H1 (cell line): ENCODE data around the gene HAVCR1. TPM values are rescaled to one million over a fixed set of nuclear protein-coding genes. Genes with fewer than 3 reads are reported as not detected.

Experiments
- CTCF ChIA-PET: fragments of 300-600 bp; sonication (Branson Sonifier 250); formaldehyde crosslinking; loops from one replicate; lab custom pipeline; 2021; ENCODE audit not compliant: partially characterized antibody; lab: Charles Lee
- POLR2A ChIA-PET: fragments of 300-600 bp; sonication (Branson Sonifier 250); formaldehyde crosslinking; loops from one replicate; lab custom pipeline; 2021; ENCODE audit warnings: inconsistent platforms; ENCODE audit not compliant: partially characterized antibody; lab: Charles Lee
- DNase-seq, 2 experiments: peaks; one replicate each; pipeline versions ENCODE4 v3.0.0 to v3.0.0-alpha.2; 2010 to 2022; ENCODE audit warnings: low spot score in 2 of 2, low read depth in 1 of 2, mixed read lengths in 1 of 2
- FAIRE-seq: peaks from 2 replicates; lab custom pipeline; 2011; peaks lifted over from hg19 to GRCh38; lab: Jason Lieb, UNC
- H2AFZ ChIP-seq: 2 replicates; pipeline ENCODE4 v1.8.1; 2012; ENCODE audit warnings: low read length, inconsistent platforms
- H2AK5ac ChIP-seq: 2 replicates; pipeline ENCODE4 v1.6.1; 2013; ENCODE audit warnings: low read depth, low read length
- H2BK120ac ChIP-seq: replicated peaks from 2 replicates; pipeline ENCODE3; 2013; ENCODE audit warnings: low read depth, low read length, inconsistent platforms
- H2BK12ac ChIP-seq: 2 replicates; pipeline ENCODE4 v1.6.1; 2013; ENCODE audit warnings: low read depth, low read length
- H2BK15ac ChIP-seq: 2 replicates; pipeline ENCODE4 v1.6.1; 2013; ENCODE audit warnings: low read length
- H2BK20ac ChIP-seq: 2 replicates; pipeline ENCODE4 v1.6.1; 2013; ENCODE audit warnings: low read length
- H2BK5ac ChIP-seq: 2 replicates; pipeline ENCODE4 v1.6.1; 2013; ENCODE audit warnings: low read depth, low read length
- H3K14ac ChIP-seq: 2 replicates; pipeline ENCODE4 v1.6.1; 2013; ENCODE audit warnings: inconsistent platforms; ENCODE audit not compliant: insufficient read length
- H3K18ac ChIP-seq: 2 replicates; pipeline ENCODE4 v1.6.1; 2013; ENCODE audit warnings: low read length; ENCODE audit errors: extremely low read depth
- H3K23ac ChIP-seq: 2 replicates; pipeline ENCODE4 v1.6.1; 2013; ENCODE audit warnings: inconsistent platforms; ENCODE audit not compliant: insufficient read length
- H3K23me2 ChIP-seq: 2 replicates; pipeline ENCODE4 v1.6.1; 2013; ENCODE audit warnings: low read depth, low read length
- H3K27ac ChIP-seq: 2 replicates; pipeline ENCODE4 v1.6.1; 2011; ENCODE audit warnings: low read depth, low read length, inconsistent platforms
- H3K27me3 ChIP-seq, 4 experiments: replicated peaks in 1 of 4; 1 replicate in 1 of 4; 2 replicates in 3 of 4; pipeline versions ENCODE4 v1.6.1 to v1.8.1; 2011 to 2013; ENCODE audit warnings: low read length in 3 of 4, mild to moderate bottlenecking in 3 of 4, inconsistent platforms in 2 of 4, mixed read lengths in 2 of 4, moderate library complexity in 1 of 4; ENCODE audit not compliant: control insufficient read depth in 3 of 4, insufficient read depth in 3 of 4; ENCODE audit errors: extremely low read depth in 1 of 4
- H3K36me3 ChIP-seq, 4 experiments: 2 replicates each; pipeline versions ENCODE4 v1.6.1 to v1.8.1; 2011 to 2013; ENCODE audit warnings: mild to moderate bottlenecking in 4 of 4, low read length in 3 of 4, moderate library complexity in 2 of 4, control low read depth in 1 of 4, inconsistent platforms in 1 of 4; ENCODE audit not compliant: insufficient read depth in 4 of 4, control insufficient read depth in 2 of 4
- H3K4ac ChIP-seq: replicated peaks from 2 replicates; pipeline ENCODE3; 2013; ENCODE audit warnings: low read length, low read depth, mixed read lengths, inconsistent platforms; ENCODE audit not compliant: insufficient read length
- H3K4me1 ChIP-seq, 4 experiments: replicated peaks in 1 of 4; 1 replicate in 1 of 4; 2 replicates in 3 of 4; pipeline versions ENCODE4 v1.6.1 to v1.8.1; 2011 to 2013; ENCODE audit warnings: low read length in 3 of 4, inconsistent platforms in 2 of 4, mixed read lengths in 1 of 4; ENCODE audit not compliant: insufficient read depth in 4 of 4, control insufficient read depth in 3 of 4
- H3K4me2 ChIP-seq, 2 experiments: 2 replicates each; pipeline versions ENCODE4 v1.6.1 to v1.8.1; 2011 to 2013; ENCODE audit warnings: low read depth in 2 of 2, low read length in 2 of 2, control low read depth in 1 of 2, inconsistent platforms in 1 of 2, mild to moderate bottlenecking in 1 of 2; ENCODE audit not compliant: insufficient read depth in 1 of 2
- H3K4me3 ChIP-seq, 4 experiments: fragments of 200-600, 300-600 bp in 1 of 4; sonication (generic), shearing (Covaris generic), sonication (Bioruptor Twin) in 1 of 4; 2 replicates each; pipeline versions ENCODE4 v1.5.1 to v1.8.1; 2011 to 2016; ENCODE audit warnings: low read length in 4 of 4, low read depth in 3 of 4, control low read depth in 2 of 4, inconsistent platforms in 2 of 4, mild to moderate bottlenecking in 2 of 4, mixed read lengths in 1 of 4, moderate library complexity in 1 of 4; ENCODE audit not compliant: insufficient read depth in 2 of 4; ENCODE audit errors: extremely low read depth in 1 of 4
- H3K56ac ChIP-seq: replicated peaks from 2 replicates; pipeline ENCODE3; 2013; ENCODE audit warnings: low read depth, mild to moderate bottlenecking, mixed read lengths, low read length, inconsistent platforms; ENCODE audit not compliant: insufficient read length
- H3K79me1 ChIP-seq: 2 replicates; pipeline ENCODE4 v1.6.1; 2013; ENCODE audit warnings: low read depth, low read length, control low read depth
- H3K79me2 ChIP-seq, 2 experiments: 2 replicates each; pipeline versions ENCODE4 v1.6.1 to v1.8.1; 2012 to 2013; ENCODE audit warnings: low read length in 2 of 2, mild to moderate bottlenecking in 2 of 2, inconsistent platforms in 1 of 2; ENCODE audit not compliant: insufficient read depth in 2 of 2, control insufficient read depth in 1 of 2
- H3K9ac ChIP-seq, 4 experiments: replicated peaks in 1 of 4; 1 replicate in 1 of 4; 2 replicates in 3 of 4; pipeline versions ENCODE4 v1.6.1 to v1.8.1; 2011 to 2013; ENCODE audit warnings: low read depth in 3 of 4, low read length in 3 of 4, control low read depth in 2 of 4, mild to moderate bottlenecking in 2 of 4, moderate library complexity in 2 of 4, inconsistent platforms in 1 of 4; ENCODE audit errors: extremely low read depth in 1 of 4
- H3K9me3 ChIP-seq, 2 experiments: 2 replicates each; pipeline versions ENCODE4 v1.6.1 to v1.8.1; 2012 to 2013; ENCODE audit warnings: mild to moderate bottlenecking in 2 of 2, moderate library complexity in 2 of 2, control low read depth in 1 of 2, inconsistent platforms in 1 of 2, low read depth in 1 of 2, low read length in 1 of 2, mixed read lengths in 1 of 2; ENCODE audit not compliant: insufficient read depth in 2 of 2
- H4K20me1 ChIP-seq, 2 experiments: replicated peaks in 1 of 2; 2 replicates each; pipeline versions ENCODE3 to v1.8.1; 2011 to 2013; ENCODE audit warnings: inconsistent platforms in 2 of 2, low read length in 2 of 2, mild to moderate bottlenecking in 1 of 2; ENCODE audit not compliant: insufficient read depth in 2 of 2, control insufficient read depth in 1 of 2
- H4K5ac ChIP-seq: 2 replicates; pipeline ENCODE4 v1.6.1; 2013; ENCODE audit warnings: low read length, low read depth, mixed read lengths, inconsistent platforms; ENCODE audit not compliant: insufficient read length
- H4K8ac ChIP-seq: 2 replicates; pipeline ENCODE4 v1.8.0; 2013; ENCODE audit warnings: mild to moderate bottlenecking, moderate library complexity, low read length, inconsistent platforms; ENCODE audit not compliant: insufficient read depth; ENCODE audit errors: extremely low read depth
- H4K91ac ChIP-seq: replicated peaks from 2 replicates; pipeline ENCODE3; 2013; ENCODE audit warnings: low read length, mixed read lengths, inconsistent platforms; ENCODE audit not compliant: insufficient read length
- TAF7 ChIP-seq: optimal IDR thresholded peaks from 2 replicates; pipeline ENCODE3; 2011; ENCODE audit warnings: low read depth, mild to moderate bottlenecking, inconsistent platforms, low read length, moderate library complexity, borderline replicate concordance
- WGBS, 2 experiments: shearing (Covaris generic) in 1 of 2; methylation state at CpG; one replicate each; pipeline versions ENCODE4 v1.1.6 to v1.1.7; 2013 to 2015; ENCODE audit warnings: low lambda C conversion rate in 2 of 2, mixed read lengths in 2 of 2, inconsistent platforms in 1 of 2, low coverage in 1 of 2, missing lambda C conversion rate in 1 of 2; ENCODE audit not compliant: insufficient replicate concordance in 2 of 2, insufficient coverage in 1 of 2, insufficient read length in 1 of 2; ENCODE audit errors: extremely low coverage in 1 of 2, missing lambda C conversion rate in 1 of 2; 5-methylcytosine and 5-hydroxymethylcytosine counted together
- polyA plus RNA-seq, 7 experiments: library from polyadenylated mRNA; depleted of rRNA in 3 of 7; stranded (reverse) in 5 of 7; unstranded in 2 of 7; fragments of >200 nt in 5 of 7; fragments of 200-250 nt in 2 of 7; gene quantifications; 1 replicate in 5 of 7; 2 replicates in 1 of 7; 4 replicates in 1 of 7; pipeline versions ENCODE4 v1.2.1 to v1.2.3, GENCODE V29; 2011 to 2013; ENCODE audit warnings: missing spikeins in 2 of 7, mixed read lengths in 2 of 7
- total RNA-seq: library from RNA; stranded (reverse); fragmentation: NEBNext Ultra II Directional; extraction: Animal tissue kit (Norgen Biotek cat#: 25700); gene quantifications from 2 replicates; pipeline ENCODE4 v1.2.1, GENCODE V29; 2021

Gene HAVCR1
- total and polyA plus RNA-seq, 2 of the 8 experiments (the other 6 are each of a cell fraction or from before 2014, with no cell fraction given), result not detected

- 88% methylated on average over 3 of the region's 3 CpGs; no CpG with 5 or more reads in 1 of the 2 experiments for WGBS, 2 experiments
- H2BK12ac ChIP-seq, result no peak overlapping the region
- TF ChIP-seq TAF7, result no peak
- H4K8ac ChIP-seq, result no peak overlapping the region
- H3K27me3 ChIP-seq, result no peaks in the 10 kb centered on the region
- no peak overlapping the region for H3K23ac ChIP-seq
- H2BK20ac ChIP-seq, result no peak overlapping the region
- H2AFZ ChIP-seq, result no peak overlapping the region
- DNase-seq (no peak), FAIRE-seq (no peak)
- no peaks in the 10 kb centered on the region for H3K79me1 ChIP-seq
- H3K56ac ChIP-seq, result no peak overlapping the region
- H3K4me3 ChIP-seq, result no peak overlapping the region
- H3K18ac ChIP-seq, result no peak overlapping the region
- H2BK120ac ChIP-seq, result no peak overlapping the region
- no peaks in the 10 kb centered on the region for H3K79me2 ChIP-seq
- no peak overlapping the region for H2AK5ac ChIP-seq
- no peak overlapping the region for H4K5ac ChIP-seq
- no peaks in the 10 kb centered on the region for H3K23me2 ChIP-seq
- H3K9me3 ChIP-seq, result no peaks in the 10 kb centered on the region
- no peak overlapping the region for H3K27ac ChIP-seq
- no peaks in the 10 kb centered on the region for H3K36me3 ChIP-seq
- H2BK15ac ChIP-seq, result no peak overlapping the region
- H2BK5ac ChIP-seq, result no peak overlapping the region
- no peak overlapping the region for H4K91ac ChIP-seq
- H3K4me2 ChIP-seq, result no peak overlapping the region
- H4K20me1 ChIP-seq, result no peaks in the 10 kb centered on the region
- ChIA-PET CTCF (interaction anchor here (1.0 kb wide), 1 partner anchor 21 kb away, joined by 4 read pairs; no protein-coding TSS in a partner anchor), POLR2A (no interaction called here)
- H3K4ac ChIP-seq, result no peak overlapping the region
- H3K14ac ChIP-seq, result no peak overlapping the region
- no peak overlapping the region for H3K9ac ChIP-seq
- no peaks in the 10 kb centered on the region for H3K4me1 ChIP-seq
Observed at GRCh38 chr5:157072508-157072907, 13.6 kb upstream of the HAVCR1 start.
